OCI-LY3 (cell line): ENCODE data around the gene DYNLT3.

ENCODE experiments used
- H2AFZ ChIP-seq: fragments of 200-600, 300-600 bp; shearing (Covaris generic); 2 replicates; pipeline ENCODE4 v1.6.0; 2014; ENCODE audit warnings: antibody characterized with exemption, low read depth, low read length
- H3K27ac ChIP-seq: fragments of 200-600, 300-600 bp; sonication (generic); 2 replicates; pipeline ENCODE4 v1.5.1; 2014; ENCODE audit warnings: mild to moderate bottlenecking, low read length, moderate library complexity, mixed read lengths
- H3K27me3 ChIP-seq: fragments of 200-600, 300-600 bp; sonication (generic); 2 replicates; pipeline ENCODE4 v1.6.1; 2014; ENCODE audit warnings: low read depth, low read length, mixed read lengths
- H3K36me3 ChIP-seq: fragments of 200-600, 300-600 bp; sonication (generic); replicated peaks from 2 replicates; pipeline ENCODE3; 2014; ENCODE audit warnings: low read depth, low read length, mixed read lengths
- H3K4me1 ChIP-seq: fragments of 300-600, 200-600 bp; sonication (generic); 2 replicates; pipeline ENCODE4 v1.6.1; 2014; ENCODE audit warnings: low read length, mixed read lengths
- H3K4me2 ChIP-seq: fragments of 200-600, 300-600 bp; sonication (generic); 2 replicates; pipeline ENCODE4 v1.6.1; 2014; ENCODE audit warnings: low read length, mixed read lengths
- H3K4me3 ChIP-seq: fragments of 300-600, 200-600 bp; sonication (generic); 2 replicates; pipeline ENCODE4 v1.5.1; 2014; ENCODE audit warnings: antibody characterized with exemption, mild to moderate bottlenecking, low read length, moderate library complexity
- H3K79me2 ChIP-seq: fragments of 300-600, 200-600 bp; shearing (Covaris generic); 2 replicates; pipeline ENCODE4 v1.6.1; 2014; ENCODE audit warnings: mild to moderate bottlenecking, low read length, mixed read lengths
- H3K9ac ChIP-seq: fragments of 300-600, 200-600 bp; shearing (Covaris generic); 2 replicates; pipeline ENCODE4 v1.6.0; 2014; ENCODE audit warnings: mild to moderate bottlenecking, low read length, moderate library complexity
- H3K9me3 ChIP-seq: fragments of 200-600, 300-600 bp; shearing (Covaris generic); 2 replicates; pipeline ENCODE4 v1.6.1; 2014; ENCODE audit warnings: low read length, mixed read lengths; ENCODE audit not compliant: insufficient read depth
- H4K20me1 ChIP-seq: fragments of 200-600, 300-600 bp; sonication (generic); 2 replicates; pipeline ENCODE4 v1.6.1; 2016; ENCODE audit warnings: low read length, mixed read lengths; ENCODE audit not compliant: insufficient read depth
- CTCF ChIP-seq: fragments of 200-600, 300-600 bp; sonication (generic); IDR thresholded peaks from 2 replicates; pipeline ENCODE4 v1.5.1; 2014; ENCODE audit warnings: antibody characterized with exemption, low read length, low read depth
- EZH2phosphoT487 ChIP-seq: fragments of 200-600 bp; shearing (Covaris generic); IDR thresholded peaks from 2 replicates; pipeline ENCODE4 v1.6.1; 2018; ENCODE audit warnings: antibody characterized with exemption, mixed run types, low read depth

Gene DYNLT3

GRCh38 chrX:37846934-37847732 lies at the start of gene DYNLT3:
Gene DYNLT3, minus strand, starts transcription at chrX:37847571. Its CDS starts 61 bp downstream, at chrX:37847510.
- Histone ChIP-seq H3K27ac (peak within 1 kb of the TSS; percentile 45; the same call in 1 of the 2 replicates), H3K4me3 (peak within 1 kb of the TSS; percentile 99), H3K36me3 (no peaks in the 10 kb centered on the region), H3K4me1 (peaks cover 11% of the 10 kb centered on the region; the same call in 1 of the 2 replicates), H3K4me2 (peak within 1 kb of the TSS; percentile 96), H3K9me3 (no peaks in the 10 kb centered on the region), H3K9ac (peak within 1 kb of the TSS; percentile 90), H3K27me3 (no peaks in the 10 kb centered on the region), H4K20me1 (no peaks in the 10 kb centered on the region), H3K79me2 (no peaks in the 10 kb centered on the region), H2AFZ (peak within 1 kb of the TSS; percentile 100)
- no peak for TF ChIP-seq EZH2phosphoT487
- no peak for TF ChIP-seq CTCF

- Histone ChIP-seq H3K4me3 (no peak overlapping the region), H3K9me3 (no peaks in the 10 kb centered on the region), H3K79me2 (no peaks in the 10 kb centered on the region), H3K9ac (no peak overlapping the region), H3K4me1 (no peaks in the 10 kb centered on the region), H4K20me1 (no peaks in the 10 kb centered on the region), H3K4me2 (no peak overlapping the region), H3K27me3 (no peaks in the 10 kb centered on the region), H3K27ac (no peak overlapping the region), H2AFZ (no peak overlapping the region), H3K36me3 (no peaks in the 10 kb centered on the region)
- TF ChIP-seq CTCF: no peak
- no peak for TF ChIP-seq EZH2phosphoT487
These were observed 49.1 kb upstream of the DYNLT3 start for GRCh38 chrX:37896511-37896890.

GRCh38 chrX:37895795-37896510 lies 48.6 kb upstream of the DYNLT3 start:
- Histone ChIP-seq H3K9me3 (no peaks in the 10 kb centered on the region), H3K4me3 (no peak overlapping the region), H3K4me2 (no peak overlapping the region), H4K20me1 (no peaks in the 10 kb centered on the region), H3K36me3 (no peaks in the 10 kb centered on the region), H3K4me1 (no peaks in the 10 kb centered on the region), H3K9ac (no peak overlapping the region), H2AFZ (no peak overlapping the region), H3K27ac (no peak overlapping the region), H3K27me3 (no peaks in the 10 kb centered on the region), H3K79me2 (no peaks in the 10 kb centered on the region)
- TF ChIP-seq EZH2phosphoT487 (no peak), CTCF (no peak)

- no peak overlapping the region for H3K4me3 ChIP-seq
- TF ChIP-seq EZH2phosphoT487 (no peak), CTCF (no peak)
- no peaks in the 10 kb centered on the region for H3K36me3 ChIP-seq
- H3K27me3 ChIP-seq: no peaks in the 10 kb centered on the region
- H3K4me2 ChIP-seq: no peak overlapping the region
- no peaks in the 10 kb centered on the region for H3K4me1 ChIP-seq
- no peaks in the 10 kb centered on the region for H3K9me3 ChIP-seq
- H3K27ac ChIP-seq: no peak overlapping the region
- no peak overlapping the region for H3K9ac ChIP-seq
- H4K20me1 ChIP-seq: no peaks in the 10 kb centered on the region
- no peak overlapping the region for H2AFZ ChIP-seq
- no peaks in the 10 kb centered on the region for H3K79me2 ChIP-seq
These were observed 47.4 kb upstream of the DYNLT3 start for GRCh38 chrX:37894725-37895124.
